ENCODE data around the gene AUNIP. TPM values are rescaled to one million over a fixed set of nuclear protein-coding genes. Genes with fewer than 3 reads are reported as not detected.

Gene AUNIP
- polyA plus RNA-seq, 6 donors from 2014 or later: 0.15 TPM; not detected in 5

DNA sequence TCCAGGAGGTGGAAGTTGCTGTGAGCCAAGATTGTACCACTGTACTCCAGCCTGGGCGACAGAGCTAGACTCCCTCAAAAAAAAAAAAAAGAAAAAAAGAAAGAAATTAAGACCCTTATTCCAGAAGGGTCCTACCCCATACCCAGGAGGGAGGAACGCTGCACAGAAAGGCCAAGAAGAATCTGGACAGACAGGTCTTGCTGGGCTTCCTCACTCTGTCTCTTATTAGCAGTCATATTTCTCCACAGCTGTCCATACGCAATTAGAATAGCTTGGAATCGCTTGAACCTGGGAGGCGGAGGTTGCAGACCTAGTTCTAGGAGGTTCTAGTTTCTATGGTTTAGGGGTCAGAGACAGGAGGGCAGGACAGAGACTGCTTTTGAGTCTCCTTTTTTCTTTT is 19.4 kb upstream of the AUNIP start:
- peak overlapping the region in 1 of 6 donors; percentile 18 for H3K27ac Mint-ChIP-seq
- peaks cover 9 to 17% (median 9%) of the 10 kb centered on the region in 3 donors for H3K4me1 Mint-ChIP-seq
- no peaks in the 10 kb centered on the region for H3K36me3 Mint-ChIP-seq
- H3K27me3 Mint-ChIP-seq: no peaks in the 10 kb centered on the region
- DNase-seq (no peak), ATAC-seq (ENCODE audit: low read depth in 2 of 2) (no peak)
- H3K4me3 Mint-ChIP-seq: no peak overlapping the region
- no peaks in the 10 kb centered on the region for H3K9me3 Mint-ChIP-seq

GRCh38 chr1:25877155-25877554 is 17.9 kb upstream of the AUNIP start:
- Mint-ChIP-seq H3K4me1 (peaks cover 16 to 29% (median 24%) of the 10 kb centered on the region in 3 donors), H3K9me3 (no peaks in the 10 kb centered on the region), H3K27me3 (no peaks in the 10 kb centered on the region), H3K27ac (peak overlapping the region in 1 of 6 donors; percentile 39), H3K36me3 (no peaks in the 10 kb centered on the region), H3K4me3 (peak overlapping the region in 2 of 8 donors; percentile 22 to 82)
- DNase-seq: no peak
- no peak for ATAC-seq (ENCODE audit: low read depth in 2 of 2)

- ATAC-seq (ENCODE audit: low read depth in 2 of 2) (no peak), DNase-seq (no peak)
- H3K4me1 Mint-ChIP-seq: peaks cover 16 to 29% (median 25%) of the 10 kb centered on the region in 3 donors
- peak overlapping the region in 6 of 8 donors; percentile 74 to 93 (median 86) for H3K4me3 Mint-ChIP-seq
- no peaks in the 10 kb centered on the region for H3K27me3 Mint-ChIP-seq
- no peaks in the 10 kb centered on the region for H3K36me3 Mint-ChIP-seq
- peak overlapping the region in 2 of 6 donors; percentile 16 to 25 for H3K27ac Mint-ChIP-seq
- H3K9me3 Mint-ChIP-seq: no peaks in the 10 kb centered on the region
These were observed 17.4 kb upstream of the AUNIP start for GRCh38 chr1:25876693-25877077.

DNA sequence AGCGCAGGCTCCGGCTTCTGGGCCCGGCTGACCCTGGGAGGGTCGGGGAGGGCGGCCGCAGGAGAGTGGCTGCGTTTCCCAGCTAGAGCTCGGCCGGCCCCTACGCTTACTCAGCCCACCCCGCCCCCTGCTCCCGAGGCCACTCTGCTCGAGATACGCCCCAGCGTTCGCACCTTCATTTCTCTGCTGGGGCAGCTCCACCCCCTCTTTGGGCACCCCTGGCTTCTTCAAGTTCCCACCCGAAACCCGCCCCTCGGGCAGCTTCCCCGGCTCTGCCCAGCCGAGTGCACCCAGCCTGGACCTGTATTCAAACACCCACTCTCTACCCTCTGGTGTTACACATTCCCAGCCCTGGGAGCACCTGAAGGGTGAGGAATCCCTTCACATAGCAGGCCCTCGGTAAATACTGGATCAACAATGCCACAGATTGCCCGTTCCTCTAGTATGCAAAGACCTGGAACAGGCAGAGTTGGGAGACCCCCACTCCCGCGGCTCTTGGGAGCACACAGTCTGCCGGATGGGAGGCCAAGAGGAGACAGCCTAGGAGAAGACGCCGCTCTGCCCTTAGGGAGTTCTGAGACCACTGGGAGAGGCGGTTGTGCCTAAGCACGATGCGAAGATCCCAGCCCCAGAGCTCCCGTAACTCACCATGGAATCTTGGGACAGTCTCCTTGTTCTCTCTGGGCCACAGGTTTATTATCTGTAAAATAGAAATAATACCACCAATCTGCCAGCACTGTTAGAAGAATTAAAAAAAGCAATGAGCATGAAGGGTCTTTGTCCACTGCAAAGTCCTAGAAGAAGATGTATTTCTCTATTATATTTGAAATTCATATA is 16.8 kb upstream of the AUNIP start:
- peak overlapping the region in 5 of 6 donors; percentile 7 to 52 (median 36) for H3K27ac Mint-ChIP-seq
- ATAC-seq (ENCODE audit: low read depth in 2 of 2) (peak; percentile 41 to 45), DNase-seq (no peak)
- no peaks in the 10 kb centered on the region for H3K27me3 Mint-ChIP-seq
- peak overlapping the region; percentile 74 to 93 (median 86) for H3K4me3 Mint-ChIP-seq
- peaks cover 16 to 29% (median 25%) of the 10 kb centered on the region in 3 donors for H3K4me1 Mint-ChIP-seq
- H3K9me3 Mint-ChIP-seq: no peaks in the 10 kb centered on the region
- no peaks in the 10 kb centered on the region for H3K36me3 Mint-ChIP-seq

DNA sequence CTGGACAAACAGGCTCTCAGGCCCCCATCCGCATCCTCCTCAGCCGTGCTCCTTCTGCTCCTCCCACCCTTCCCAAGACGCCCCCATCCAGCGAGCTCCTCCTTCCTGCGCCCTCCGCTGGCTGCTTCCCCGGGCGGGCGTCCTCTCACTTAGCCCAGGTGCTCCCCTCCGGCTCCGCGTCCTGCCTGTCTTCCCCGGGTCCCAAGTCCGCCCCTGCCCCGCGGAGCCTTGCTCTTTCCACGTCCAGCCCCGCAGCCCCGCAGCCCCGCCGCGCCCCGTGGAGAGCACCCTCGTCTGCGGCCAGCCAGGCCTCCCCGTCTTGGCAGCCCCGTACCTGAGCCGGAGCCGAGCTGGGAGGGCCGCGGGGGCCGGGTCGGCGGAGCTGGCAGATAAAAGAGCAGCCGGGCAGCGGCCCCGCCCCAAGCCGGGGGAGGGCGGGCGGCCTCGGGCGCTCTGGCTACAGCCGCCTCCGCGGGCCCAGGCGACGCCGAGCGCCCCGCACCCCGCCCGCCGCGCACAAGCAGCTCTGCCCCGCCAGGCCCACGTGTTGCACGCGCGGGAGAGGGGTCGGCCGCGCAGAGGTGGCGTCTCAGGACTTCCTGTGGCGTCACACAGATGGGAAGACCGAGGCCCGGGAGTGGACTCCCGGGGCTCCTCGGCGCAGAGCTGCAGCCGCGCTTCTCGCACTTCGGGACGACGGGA is 16.0 kb upstream of the AUNIP start, which contains the start of gene PAQR7:
PAQR7 (minus strand) TSS at position 555 of the 702 bp plus-strand sequence. CDS start 11,869 bp downstream, outside the sequence.
- Mint-ChIP-seq H3K4me3 (peak within 1 kb of the TSS; percentile 74 to 93 (median 88)), H3K4me1 (peaks cover 16 to 29% (median 25%) of the 10 kb centered on the region in 3 donors), H3K36me3 (no peaks in the 10 kb centered on the region), H3K9me3 (no peaks in the 10 kb centered on the region), H3K27ac (peak within 1 kb of the TSS in 5 of 6 donors; percentile 25 to 59 (median 43)), H3K27me3 (no peaks in the 10 kb centered on the region)
- ATAC-seq (ENCODE audit: low read depth in 2 of 2) (peak; percentile 84 to 85), DNase-seq (peak; percentile 60)

DNA sequence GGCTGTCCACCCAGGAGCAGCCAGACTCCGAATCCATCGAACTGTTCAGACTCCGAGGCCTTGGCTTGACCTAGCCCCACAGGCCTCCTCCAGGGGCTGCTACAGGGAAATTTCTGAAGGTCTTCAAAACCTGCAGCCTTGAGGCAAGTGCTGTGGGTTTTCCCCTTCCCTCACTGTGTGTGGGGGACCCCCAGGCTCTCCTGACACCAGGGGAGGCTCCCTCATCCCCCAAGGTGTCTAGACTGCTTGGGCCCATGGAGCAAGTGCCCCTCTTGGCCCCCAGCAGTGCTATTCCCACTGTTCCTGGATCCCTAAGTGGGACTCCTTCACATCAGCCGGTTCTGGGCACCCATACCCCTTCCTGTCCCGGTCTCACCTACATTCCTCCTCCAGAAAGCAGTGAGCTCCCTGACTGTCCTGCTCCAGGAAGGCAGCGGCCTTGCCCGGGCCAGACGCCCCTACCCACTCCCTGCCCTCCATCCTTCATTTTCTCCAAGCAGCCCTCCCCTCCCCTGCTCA is 15.4 kb upstream of the AUNIP start:
- ATAC-seq (ENCODE audit: low read depth in 2 of 2): no peak
- Mint-ChIP-seq H3K4me1 (peaks cover 16 to 29% (median 25%) of the 10 kb centered on the region in 3 donors), H3K9me3 (no peaks in the 10 kb centered on the region), H3K27me3 (no peaks in the 10 kb centered on the region), H3K27ac (peak overlapping the region in 3 of 6 donors; percentile 43 to 59 (median 52)), H3K4me3 (peak overlapping the region; percentile 74 to 89 (median 86)), H3K36me3 (no peaks in the 10 kb centered on the region)
- DNase-seq: no peak

DNA sequence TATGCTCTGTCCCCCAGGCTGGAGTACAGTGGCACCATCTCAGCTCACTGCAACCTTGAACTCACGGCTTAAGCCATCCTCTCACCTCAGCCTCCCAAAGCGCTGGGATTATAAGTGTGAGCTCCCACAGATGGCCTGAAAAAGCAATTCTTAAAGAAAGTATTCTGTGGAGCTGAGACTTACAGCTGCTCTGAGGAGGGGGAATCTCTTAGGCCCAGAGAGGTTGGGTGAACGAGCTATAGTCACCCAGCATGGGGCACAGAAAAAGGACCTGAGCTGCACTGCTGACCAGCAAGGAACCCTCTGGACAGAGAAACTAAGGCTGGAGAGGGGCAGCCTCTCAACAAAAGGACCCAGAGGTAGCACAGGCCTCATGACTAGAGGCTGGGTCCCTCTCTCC is 15.0 kb upstream of the AUNIP start:
- peak overlapping the region in 3 of 8 donors; percentile 20 to 88 (median 84) for H3K4me3 Mint-ChIP-seq
- H3K27ac Mint-ChIP-seq: no peak overlapping the region
- ATAC-seq (ENCODE audit: low read depth in 2 of 2): no peak
- no peak for DNase-seq
- H3K9me3 Mint-ChIP-seq: no peaks in the 10 kb centered on the region
- H3K36me3 Mint-ChIP-seq: no peaks in the 10 kb centered on the region
- H3K27me3 Mint-ChIP-seq: no peaks in the 10 kb centered on the region
- H3K4me1 Mint-ChIP-seq: peaks cover 16 to 29% (median 25%) of the 10 kb centered on the region in 3 donors

DNA sequence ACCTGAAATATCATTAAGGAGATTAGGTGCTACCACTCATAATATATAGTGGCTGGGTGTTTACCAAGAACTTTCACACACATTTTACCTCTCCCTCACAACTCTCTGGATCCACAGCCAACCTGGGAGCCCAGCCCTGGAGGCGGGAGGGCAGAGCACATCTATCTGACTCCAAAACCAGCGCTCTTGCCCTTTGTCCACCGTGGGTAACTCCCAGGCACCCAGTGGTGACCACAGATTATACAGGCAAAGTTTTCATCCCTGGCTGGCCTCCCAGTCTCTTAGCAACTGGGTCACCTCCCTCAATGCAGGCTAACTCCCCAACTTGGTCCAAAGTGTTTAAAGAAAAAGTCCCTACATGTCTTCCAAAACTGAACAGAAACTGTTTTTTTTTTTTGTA is 13.9 kb upstream of the AUNIP start:
- Mint-ChIP-seq H3K9me3 (no peaks in the 10 kb centered on the region), H3K4me3 (peak overlapping the region in 4 of 8 donors; percentile 13 to 41 (median 36)), H3K27me3 (no peaks in the 10 kb centered on the region), H3K4me1 (peaks cover 16 to 29% (median 25%) of the 10 kb centered on the region in 3 donors), H3K36me3 (no peaks in the 10 kb centered on the region), H3K27ac (no peak overlapping the region)
- DNase-seq (no peak), ATAC-seq (ENCODE audit: low read depth in 2 of 2) (no peak)

DNA sequence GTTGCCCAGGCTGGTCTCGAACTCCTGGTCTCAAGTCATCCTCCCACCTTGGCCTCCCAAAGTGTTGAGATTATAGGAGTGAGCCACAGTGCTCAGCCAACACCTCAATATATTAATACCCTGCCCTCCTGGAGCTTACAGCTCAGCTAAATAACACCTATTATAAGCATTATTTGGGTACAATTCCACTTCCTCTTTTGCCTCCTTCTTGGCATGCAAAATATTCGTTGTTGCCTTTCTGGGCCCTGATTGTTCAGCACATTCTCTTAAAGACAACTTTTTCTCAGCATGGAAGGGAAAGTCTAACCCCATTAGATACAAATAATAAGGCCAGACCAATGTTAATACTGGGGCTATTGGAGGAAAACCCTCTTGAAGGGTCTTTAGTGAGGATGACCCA is 13.5 kb upstream of the AUNIP start:
- DNase-seq (no peak), ATAC-seq (ENCODE audit: low read depth in 2 of 2) (peak; percentile 20 to 22)
- Mint-ChIP-seq H3K27ac (no peak overlapping the region), H3K4me1 (peaks cover 16 to 29% (median 25%) of the 10 kb centered on the region in 3 donors), H3K36me3 (no peaks in the 10 kb centered on the region), H3K4me3 (peak overlapping the region in 1 of 8 donors; percentile 13), H3K9me3 (no peaks in the 10 kb centered on the region), H3K27me3 (no peaks in the 10 kb centered on the region)

DNA sequence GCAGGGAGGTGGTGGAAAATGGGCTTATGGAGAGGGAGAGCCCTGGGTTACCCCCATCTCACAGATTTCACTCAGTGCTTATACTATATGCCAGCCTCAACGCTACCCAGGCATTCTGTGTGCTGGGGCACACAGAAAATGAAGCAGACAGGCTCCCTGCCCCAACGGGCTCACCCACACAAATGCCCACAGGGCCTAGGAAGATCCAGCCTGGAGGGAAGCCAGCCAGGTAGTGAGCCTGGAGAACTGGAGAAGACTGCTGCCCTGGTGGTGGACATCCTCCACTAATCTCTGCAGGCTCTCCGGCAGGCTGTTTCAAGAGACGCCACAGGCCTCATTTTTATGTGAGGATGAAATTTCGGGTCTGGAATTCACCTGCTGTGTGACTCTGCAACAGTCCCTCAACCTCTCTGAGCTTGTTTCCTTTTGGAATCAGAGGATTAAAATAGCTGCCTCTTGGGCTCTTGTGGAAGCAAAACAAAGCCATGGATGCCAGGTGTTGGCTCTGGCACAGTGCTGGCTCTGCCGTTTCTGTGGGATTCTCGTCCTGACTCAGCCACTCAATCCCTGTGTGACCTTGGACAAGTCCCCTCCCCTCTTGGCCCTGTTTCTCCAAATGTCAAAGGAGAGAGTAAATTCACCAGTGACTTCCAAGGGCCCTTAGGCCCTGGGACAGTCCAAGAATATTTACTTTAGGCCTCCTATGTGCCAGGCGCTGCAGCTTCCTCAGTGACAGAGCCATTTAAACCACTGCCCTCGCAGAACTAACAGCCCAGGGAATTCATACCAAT is 12.6 kb upstream of the AUNIP start:
- Mint-ChIP-seq H3K27ac (no peak overlapping the region), H3K4me3 (peak overlapping the region in 1 of 8 donors; percentile 30), H3K36me3 (no peaks in the 10 kb centered on the region), H3K4me1 (peaks cover 16 to 29% (median 25%) of the 10 kb centered on the region in 3 donors), H3K9me3 (no peaks in the 10 kb centered on the region), H3K27me3 (no peaks in the 10 kb centered on the region)
- ATAC-seq (ENCODE audit: low read depth in 2 of 2): no peak
- DNase-seq: no peak

- Mint-ChIP-seq H3K27ac (peak overlapping the region in 1 of 6 donors; percentile 78), H3K27me3 (no peaks in the 10 kb centered on the region), H3K9me3 (no peaks in the 10 kb centered on the region), H3K4me3 (peak overlapping the region in 1 of 8 donors; percentile 25), H3K36me3 (no peaks in the 10 kb centered on the region), H3K4me1 (peaks cover 16 to 25% (median 24%) of the 10 kb centered on the region in 3 donors)
- ATAC-seq (ENCODE audit: low read depth in 2 of 2) (no peak), DNase-seq (no peak)
These were observed 11.9 kb upstream of the AUNIP start for GRCh38 chr1:25871086-25871703.

- ATAC-seq (ENCODE audit: low read depth in 2 of 2) (no peak), DNase-seq (no peak)
- Mint-ChIP-seq H3K4me3 (peak overlapping the region in 1 of 8 donors; percentile 12), H3K27ac (no peak overlapping the region), H3K36me3 (no peaks in the 10 kb centered on the region), H3K4me1 (peaks cover 12 to 23% (median 20%) of the 10 kb centered on the region in 3 donors), H3K9me3 (no peaks in the 10 kb centered on the region), H3K27me3 (no peaks in the 10 kb centered on the region)
These were observed 11.4 kb upstream of the AUNIP start for GRCh38 chr1:25870614-25871013.

All from naive B cell (primary cell).